GM18508 (cell line): ENCODE results near the gene NHEJ1.

Experiments
- ATAC-seq: cut with Tn5 transposase; IDR thresholded peaks from one replicate; pipeline ENCODE4 v1.9.1; 2021; ENCODE audit warnings: moderate number of reproducible peaks; ENCODE audit not compliant: insufficient read depth, unreplicated experiment

NHEJ1 gene

GRCh38 chr2:219035942-219036341 lies 124.7 kb downstream of the NHEJ1 start:
- ATAC-seq, result no peak

GRCh38 chr2:219034823-219035222 lies 125.8 kb downstream of the NHEJ1 start:
- ATAC-seq, result no peak

GRCh38 chr2:219032051-219032745 lies 128.4 kb downstream of the NHEJ1 start:
- ATAC-seq, result no peak

- no peak for ATAC-seq
Measured at GRCh38 chr2:219031005-219031738, 129.4 kb downstream of the NHEJ1 start.

GRCh38 chr2:219030177-219030940 lies 130.3 kb downstream of the NHEJ1 start:
- no peak for ATAC-seq

GRCh38 chr2:219029829-219030165 lies 130.8 kb downstream of the NHEJ1 start:
- no peak for ATAC-seq

GRCh38 chr2:219028996-219029828 lies 131.4 kb downstream of the NHEJ1 start:
- ATAC-seq, result no peak

- no peak for ATAC-seq
Measured at GRCh38 chr2:219028141-219028540, 132.5 kb downstream of the NHEJ1 start.

GRCh38 chr2:219027511-219028055 lies 133.0 kb downstream of the NHEJ1 start:
- no peak for ATAC-seq

GRCh38 chr2:219026946-219027345 lies 133.7 kb downstream of the NHEJ1 start:
- ATAC-seq, result no peak

- ATAC-seq, result no peak
Measured at GRCh38 chr2:219025637-219026585, 134.7 kb downstream of the NHEJ1 start.
